Astrocyte (in vitro differentiated cells and primary cell): ENCODE measurements around the gene TNP2. TPM values are rescaled to one million over a fixed set of nuclear protein-coding genes. Genes with fewer than 3 reads are reported as not detected.
A peak's percentile ranks its signal among the peaks of the same experiment; 100 is the strongest.

Experiments used
- DNase-seq: peaks from one replicate; pipeline ENCODE4 v3.0.0-alpha.2; 2010; ENCODE audit warnings: low read depth
- FAIRE-seq: peaks from 2 replicates; lab custom pipeline; 2011; peaks lifted over from hg19 to GRCh38; lab: Jason Lieb, UNC
- H2AFZ ChIP-seq: 2 replicates; pipeline ENCODE4 v1.6.0; 2012; ENCODE audit warnings: low read depth, low read length, inconsistent platforms
- H3K27ac ChIP-seq: 2 replicates; pipeline ENCODE4 v1.5.1; 2011; ENCODE audit warnings: low read depth, low read length, inconsistent platforms
- H3K27me3 ChIP-seq: 2 replicates; pipeline ENCODE4 v1.6.0; 2011; ENCODE audit warnings: low read length, inconsistent platforms; ENCODE audit not compliant: insufficient read depth
- H3K36me3 ChIP-seq: 2 replicates; pipeline ENCODE4 v1.5.1; 2011; ENCODE audit warnings: low read length, inconsistent platforms; ENCODE audit not compliant: insufficient read depth
- H3K4me1 ChIP-seq: 2 replicates; pipeline ENCODE4 v1.5.1; 2011; ENCODE audit warnings: low read length, inconsistent platforms; ENCODE audit not compliant: insufficient read depth
- H3K4me2 ChIP-seq: 2 replicates; pipeline ENCODE4 v1.6.0; 2012; ENCODE audit warnings: low read length, inconsistent platforms
- H3K4me3 ChIP-seq: 2 replicates; pipeline ENCODE4 v1.5.1; 2011; ENCODE audit warnings: low read depth, mild to moderate bottlenecking, low read length, inconsistent platforms; ENCODE audit not compliant: insufficient read depth
- H3K79me2 ChIP-seq: 2 replicates; pipeline ENCODE4 v1.6.0; 2012; ENCODE audit warnings: mild to moderate bottlenecking, low read length, inconsistent platforms; ENCODE audit not compliant: insufficient read depth
- H3K9ac ChIP-seq: 2 replicates; pipeline ENCODE4 v1.6.0; 2012; ENCODE audit warnings: mild to moderate bottlenecking, low read length, inconsistent platforms
- H3K9me3 ChIP-seq: 2 replicates; pipeline ENCODE4 v1.5.1; 2012; ENCODE audit warnings: low read depth, mild to moderate bottlenecking, low read length, inconsistent platforms; ENCODE audit not compliant: insufficient read depth
- H4K20me1 ChIP-seq: 2 replicates; pipeline ENCODE4 v1.6.0; 2012; ENCODE audit warnings: low read length, inconsistent platforms; ENCODE audit not compliant: insufficient read depth
- H3K27ac Mint-ChIP-seq: one replicate; pipeline ENCODE4 v1.8.0; 2021; ENCODE audit warnings: mild to moderate bottlenecking, mixed read lengths; ENCODE audit not compliant: unreplicated experiment
- H3K27me3 Mint-ChIP-seq: one replicate; pipeline ENCODE4 v1.8.0; 2021; ENCODE audit warnings: low read depth, mixed read lengths; ENCODE audit not compliant: unreplicated experiment
- H3K36me3 Mint-ChIP-seq: one replicate; pipeline ENCODE4 v1.8.0; 2021; ENCODE audit warnings: low read depth, mixed read lengths; ENCODE audit not compliant: unreplicated experiment
- H3K4me1 Mint-ChIP-seq: one replicate; pipeline ENCODE4 v1.8.0; 2021; ENCODE audit warnings: low read depth, mixed read lengths; ENCODE audit not compliant: unreplicated experiment
- H3K4me3 Mint-ChIP-seq: one replicate; pipeline ENCODE4 v1.8.0; 2021; ENCODE audit warnings: mild to moderate bottlenecking, moderate library complexity, mixed read lengths; ENCODE audit not compliant: unreplicated experiment
- H3K9me3 Mint-ChIP-seq: one replicate; pipeline ENCODE4 v1.8.0; 2021; ENCODE audit warnings: mild to moderate bottlenecking, mixed read lengths; ENCODE audit not compliant: unreplicated experiment
- EZH2 ChIP-seq: IDR thresholded peaks from 2 replicates; pipeline ENCODE4 v1.6.1; 2012; ENCODE audit warnings: mild to moderate bottlenecking, low read length, inconsistent platforms; ENCODE audit not compliant: insufficient read depth
- total RNA-seq: library from RNA; stranded (reverse); gene quantifications from 2 replicates; pipeline ENCODE4 v1.2.1, GENCODE V29; 2021
- TF ChIP-seq, protein P1 (sequence below): IDR thresholded peaks from 2 replicates; pipeline ENCODE4 v1.5.1; 2011; ENCODE audit warnings: low read depth, mild to moderate bottlenecking, inconsistent platforms, low read length, moderate library complexity; ENCODE audit not compliant: insufficient read depth

The TNP2 gene
- total RNA-seq, 1 donor from 2014 or later = not detected

DNA sequence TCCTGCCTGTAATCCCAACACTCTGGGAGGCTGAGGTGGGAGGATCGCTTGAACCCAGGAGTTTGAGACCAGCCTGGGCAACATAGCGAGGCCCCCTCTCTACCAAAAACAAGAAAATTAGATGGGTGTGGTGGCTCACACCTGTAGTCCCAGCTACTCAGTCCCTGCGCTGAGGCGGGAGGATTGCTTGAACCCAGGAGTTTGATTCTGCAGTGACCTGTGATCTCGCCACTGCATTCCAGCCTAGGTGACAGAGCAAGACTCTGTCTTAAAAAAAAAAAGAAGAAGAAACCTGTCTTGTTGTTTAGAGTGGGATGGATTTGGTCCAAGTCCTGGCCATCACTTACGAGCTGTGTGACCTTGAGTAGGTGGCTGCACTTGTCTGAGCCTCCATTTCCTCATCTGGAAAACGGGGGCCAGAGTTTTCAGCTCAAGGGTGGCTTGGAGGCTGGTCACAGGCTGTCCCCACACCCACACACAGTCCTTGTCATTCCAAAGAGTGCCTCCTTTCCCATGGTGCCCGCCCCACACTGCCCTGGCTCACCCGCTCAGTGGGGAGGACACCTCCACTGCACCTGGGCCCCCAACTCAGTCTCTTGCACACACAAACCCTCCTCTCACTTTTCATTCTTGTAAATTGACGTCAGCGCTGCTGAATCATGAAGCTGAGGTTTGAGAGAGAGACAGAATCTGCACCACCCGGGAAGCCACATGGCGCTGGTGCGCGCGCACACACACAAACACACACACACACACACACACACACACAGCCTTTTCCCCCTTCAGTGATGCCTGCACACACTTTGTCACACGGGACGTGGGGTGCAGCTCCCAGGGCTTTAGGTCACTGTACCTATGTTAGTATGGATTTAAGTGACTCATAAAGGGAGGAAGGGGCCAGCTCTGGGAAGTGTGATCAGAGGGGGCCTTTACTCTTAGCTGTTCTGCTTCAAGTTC lies 17.3 kb downstream of the TNP2 start:
- Mint-ChIP-seq H3K27me3 (no peaks in the 10 kb centered on the region), H3K36me3 (peaks cover 2% of the 10 kb centered on the region), H3K9me3 (no peaks in the 10 kb centered on the region), H3K4me3 (peak overlapping the region; percentile 73), H3K4me1 (peaks cover 16% of the 10 kb centered on the region), H3K27ac (peak overlapping the region; percentile 66)
- Histone ChIP-seq H3K27me3 (no peaks in the 10 kb centered on the region), H3K27ac (peak overlapping the region; percentile 64), H3K4me3 (peak overlapping the region; percentile 40), H3K4me2 (peak overlapping the region; percentile 89), H3K9me3 (no peaks in the 10 kb centered on the region), H3K79me2 (peaks cover 29% of the 10 kb centered on the region), H3K4me1 (peaks cover 36% of the 10 kb centered on the region), H3K36me3 (no peaks in the 10 kb centered on the region), H4K20me1 (peaks cover 47% of the 10 kb centered on the region), H3K9ac (peak overlapping the region; percentile 33), H2AFZ (no peak overlapping the region)
- FAIRE-seq (no peak), DNase-seq (peak; percentile 87)
- TF ChIP-seq EZH2 = no peak
- TF ChIP-seq, protein P1, sequence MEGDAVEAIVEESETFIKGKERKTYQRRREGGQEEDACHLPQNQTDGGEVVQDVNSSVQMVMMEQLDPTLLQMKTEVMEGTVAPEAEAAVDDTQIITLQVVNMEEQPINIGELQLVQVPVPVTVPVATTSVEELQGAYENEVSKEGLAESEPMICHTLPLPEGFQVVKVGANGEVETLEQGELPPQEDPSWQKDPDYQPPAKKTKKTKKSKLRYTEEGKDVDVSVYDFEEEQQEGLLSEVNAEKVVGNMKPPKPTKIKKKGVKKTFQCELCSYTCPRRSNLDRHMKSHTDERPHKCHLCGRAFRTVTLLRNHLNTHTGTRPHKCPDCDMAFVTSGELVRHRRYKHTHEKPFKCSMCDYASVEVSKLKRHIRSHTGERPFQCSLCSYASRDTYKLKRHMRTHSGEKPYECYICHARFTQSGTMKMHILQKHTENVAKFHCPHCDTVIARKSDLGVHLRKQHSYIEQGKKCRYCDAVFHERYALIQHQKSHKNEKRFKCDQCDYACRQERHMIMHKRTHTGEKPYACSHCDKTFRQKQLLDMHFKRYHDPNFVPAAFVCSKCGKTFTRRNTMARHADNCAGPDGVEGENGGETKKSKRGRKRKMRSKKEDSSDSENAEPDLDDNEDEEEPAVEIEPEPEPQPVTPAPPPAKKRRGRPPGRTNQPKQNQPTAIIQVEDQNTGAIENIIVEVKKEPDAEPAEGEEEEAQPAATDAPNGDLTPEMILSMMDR = no peak

DNA sequence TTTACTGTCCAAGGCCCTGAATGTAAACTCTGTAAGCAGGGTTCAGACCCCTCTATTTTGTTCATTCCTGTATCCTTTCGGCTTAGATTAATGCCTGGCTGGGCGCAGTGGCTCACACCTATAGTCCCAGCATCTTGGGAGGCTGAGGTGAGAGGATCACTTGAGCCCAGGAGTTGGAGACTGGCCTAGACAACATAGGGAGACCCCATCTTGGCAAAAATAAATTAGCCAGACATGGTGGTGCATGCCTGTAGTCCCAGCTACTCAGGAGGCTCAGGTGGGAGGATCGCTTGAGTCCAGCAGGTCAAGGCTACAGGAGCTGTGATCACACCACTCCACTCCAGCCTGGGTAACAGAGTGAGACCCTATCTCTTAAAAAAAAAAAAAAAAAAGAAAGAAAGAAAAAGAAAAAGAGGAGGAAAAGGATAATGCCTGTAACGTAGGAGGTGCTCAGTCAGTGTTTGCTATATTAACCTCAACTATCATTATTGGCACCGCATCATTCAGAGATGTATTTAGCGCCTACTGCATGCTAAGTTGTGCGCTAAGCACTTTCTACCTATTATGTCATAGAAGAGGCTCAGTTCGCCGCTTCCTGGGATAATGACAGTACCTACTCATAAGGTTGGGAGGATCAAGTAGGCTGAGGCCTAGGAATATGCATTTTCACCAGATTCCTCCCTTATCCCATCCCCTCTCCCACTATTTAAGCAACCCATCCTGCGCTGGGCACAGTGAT lies 18.2 kb downstream of the TNP2 start:
- H3K27ac ChIP-seq = no peak overlapping the region
- no peak overlapping the region for H3K4me2 ChIP-seq

More for the DNA sequence above, 18.2 kb downstream of the TNP2 start:
- H3K36me3 Mint-ChIP-seq = peaks cover 2% of the 10 kb centered on the region
- TF ChIP-seq, protein P1 = no peak
- no peak for TF ChIP-seq EZH2
- H3K4me3 Mint-ChIP-seq = no peak overlapping the region
- H3K27me3 Mint-ChIP-seq = no peaks in the 10 kb centered on the region
- H3K4me1 Mint-ChIP-seq = peaks cover 16% of the 10 kb centered on the region
- FAIRE-seq (no peak), DNase-seq (no peak)
- H4K20me1 ChIP-seq = peaks cover 47% of the 10 kb centered on the region
- no peaks in the 10 kb centered on the region for H3K9me3 ChIP-seq
- H3K9ac ChIP-seq = no peak overlapping the region
- peak overlapping the region; percentile 9 for H3K27ac Mint-ChIP-seq
- no peak overlapping the region for H2AFZ ChIP-seq
- peaks cover 29% of the 10 kb centered on the region for H3K79me2 ChIP-seq
- H3K4me3 ChIP-seq = no peak overlapping the region
- peaks cover 32% of the 10 kb centered on the region for H3K4me1 ChIP-seq
- H3K36me3 ChIP-seq = no peaks in the 10 kb centered on the region
- no peaks in the 10 kb centered on the region for H3K9me3 Mint-ChIP-seq
- no peaks in the 10 kb centered on the region for H3K27me3 ChIP-seq
